GM12872 (cell line): ENCODE data around the gene TMEM207.

ENCODE experiments used
- TF ChIP-seq, protein P1 (sequence below): IDR thresholded peaks from 3 replicates; pipeline ENCODE4 v1.5.1; 2011; ENCODE audit warnings: low read depth, mild to moderate bottlenecking, low read length, moderate library complexity; ENCODE audit not compliant: insufficient read depth

The TMEM207 gene

DNA sequence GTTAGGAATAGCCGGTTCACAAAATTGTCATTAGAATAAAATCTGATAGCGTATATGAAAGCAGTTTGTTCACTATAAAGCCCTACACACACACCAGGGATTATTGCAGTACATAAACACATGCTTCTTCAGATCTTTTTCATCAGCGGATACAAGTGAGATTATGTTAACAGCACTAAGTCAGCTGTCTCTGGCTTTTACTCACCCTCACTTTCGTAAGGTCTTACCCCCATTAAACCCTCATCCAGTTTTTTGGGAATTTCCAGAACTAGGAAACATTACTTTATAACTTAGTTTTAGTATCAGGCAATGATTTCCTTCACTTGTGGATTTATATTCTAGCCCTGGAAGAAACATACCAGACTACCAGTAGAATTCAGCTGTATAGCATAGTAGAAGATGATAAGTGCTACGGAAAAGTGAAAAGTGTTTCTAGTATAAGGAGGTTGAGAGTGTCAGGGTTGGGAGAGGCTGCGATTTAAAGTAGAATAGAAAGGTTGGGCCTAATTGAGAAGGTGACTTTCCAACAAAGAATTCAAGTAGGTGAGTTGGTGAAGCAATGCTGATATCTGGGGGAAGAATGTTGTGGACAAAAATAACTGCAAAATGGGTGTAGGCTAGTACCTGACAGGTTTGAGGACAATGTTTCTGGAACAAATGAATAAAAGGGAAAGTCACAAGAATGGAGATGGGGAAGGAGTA lies 22.7 kb downstream of the TMEM207 start:
- TF ChIP-seq, protein P1, sequence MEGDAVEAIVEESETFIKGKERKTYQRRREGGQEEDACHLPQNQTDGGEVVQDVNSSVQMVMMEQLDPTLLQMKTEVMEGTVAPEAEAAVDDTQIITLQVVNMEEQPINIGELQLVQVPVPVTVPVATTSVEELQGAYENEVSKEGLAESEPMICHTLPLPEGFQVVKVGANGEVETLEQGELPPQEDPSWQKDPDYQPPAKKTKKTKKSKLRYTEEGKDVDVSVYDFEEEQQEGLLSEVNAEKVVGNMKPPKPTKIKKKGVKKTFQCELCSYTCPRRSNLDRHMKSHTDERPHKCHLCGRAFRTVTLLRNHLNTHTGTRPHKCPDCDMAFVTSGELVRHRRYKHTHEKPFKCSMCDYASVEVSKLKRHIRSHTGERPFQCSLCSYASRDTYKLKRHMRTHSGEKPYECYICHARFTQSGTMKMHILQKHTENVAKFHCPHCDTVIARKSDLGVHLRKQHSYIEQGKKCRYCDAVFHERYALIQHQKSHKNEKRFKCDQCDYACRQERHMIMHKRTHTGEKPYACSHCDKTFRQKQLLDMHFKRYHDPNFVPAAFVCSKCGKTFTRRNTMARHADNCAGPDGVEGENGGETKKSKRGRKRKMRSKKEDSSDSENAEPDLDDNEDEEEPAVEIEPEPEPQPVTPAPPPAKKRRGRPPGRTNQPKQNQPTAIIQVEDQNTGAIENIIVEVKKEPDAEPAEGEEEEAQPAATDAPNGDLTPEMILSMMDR = no peak

DNA sequence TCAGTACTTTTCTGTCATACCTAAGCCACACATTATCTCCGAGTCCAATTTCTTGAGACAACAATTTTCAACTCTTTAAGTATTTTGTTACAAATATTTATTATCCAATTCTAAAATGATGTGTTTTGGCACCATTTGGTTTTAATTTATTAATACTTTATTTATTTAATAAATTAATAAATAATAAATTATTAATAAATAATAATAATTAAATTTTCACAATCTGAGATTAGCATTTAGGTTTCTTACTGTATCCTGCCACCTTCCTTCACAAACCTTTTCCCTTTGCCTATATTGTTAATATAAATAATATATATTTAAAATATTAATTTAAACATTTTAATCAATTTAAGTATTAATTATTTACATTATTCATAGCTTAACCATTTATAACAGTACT lies 23.9 kb downstream of the TMEM207 start:
- TF ChIP-seq, protein P1 = no peak

DNA sequence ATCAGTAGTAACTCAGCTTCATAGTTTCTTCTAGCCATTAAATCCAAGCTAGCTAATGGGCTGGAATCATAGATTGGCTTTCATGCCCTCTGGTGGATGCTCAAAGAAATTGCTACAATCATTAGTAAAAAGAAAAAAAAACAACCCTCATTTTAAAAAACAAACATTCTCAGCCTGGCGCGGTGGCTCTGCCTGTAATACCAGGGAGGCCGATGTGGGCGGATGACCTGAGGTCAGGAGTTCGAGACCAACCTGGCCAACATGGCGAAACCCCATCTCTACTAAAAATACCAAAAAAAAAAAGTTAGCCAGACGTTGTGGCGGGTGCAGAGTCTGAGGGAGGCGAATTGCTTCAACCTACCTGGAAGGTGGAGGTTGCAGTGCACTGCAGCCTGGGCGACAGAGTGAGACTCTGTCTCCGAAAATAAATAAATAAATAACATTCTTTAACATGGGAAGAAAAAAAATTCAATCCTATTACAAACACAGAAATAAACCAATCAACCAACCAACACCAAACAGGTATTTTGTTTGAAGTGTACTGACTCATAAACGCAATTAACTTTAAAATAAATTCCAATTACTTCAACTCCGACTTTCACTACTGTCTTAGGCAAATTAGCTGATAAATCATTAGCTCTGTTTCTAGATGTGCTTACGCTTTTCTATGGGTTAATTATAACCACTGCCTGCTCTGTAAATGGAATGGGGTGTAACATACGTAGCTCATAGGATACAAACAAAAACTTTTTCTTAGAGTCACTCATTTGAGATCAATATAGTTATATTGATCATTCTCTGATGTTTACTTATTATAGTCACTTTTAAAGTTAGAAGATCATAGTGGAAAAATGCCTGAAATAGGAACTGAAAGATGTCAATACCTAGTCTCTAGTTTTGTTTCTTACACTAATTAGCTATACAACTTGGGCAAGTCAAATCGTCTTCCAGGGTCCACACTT lies 24.9 kb downstream of the TMEM207 start:
- TF ChIP-seq, protein P1 = peak; percentile 55

DNA sequence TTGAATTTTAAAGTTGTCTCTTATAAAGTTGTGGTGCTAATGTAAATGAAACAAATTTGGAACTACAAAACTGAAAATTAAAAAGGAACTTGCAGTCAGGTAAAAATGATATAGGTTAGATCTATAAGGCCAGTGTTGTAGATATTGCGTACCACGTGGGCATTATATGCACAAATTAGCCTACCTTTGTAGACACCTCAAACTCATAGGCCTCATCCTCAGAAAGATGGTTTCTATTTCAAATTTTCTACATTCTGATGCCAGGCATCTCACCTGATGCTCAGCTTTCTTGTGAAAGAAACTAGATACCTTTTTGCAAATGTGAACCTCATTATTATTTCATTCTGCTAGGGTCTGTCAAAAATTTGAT lies 25.6 kb downstream of the TMEM207 start:
- TF ChIP-seq, protein P1 = no peak

DNA sequence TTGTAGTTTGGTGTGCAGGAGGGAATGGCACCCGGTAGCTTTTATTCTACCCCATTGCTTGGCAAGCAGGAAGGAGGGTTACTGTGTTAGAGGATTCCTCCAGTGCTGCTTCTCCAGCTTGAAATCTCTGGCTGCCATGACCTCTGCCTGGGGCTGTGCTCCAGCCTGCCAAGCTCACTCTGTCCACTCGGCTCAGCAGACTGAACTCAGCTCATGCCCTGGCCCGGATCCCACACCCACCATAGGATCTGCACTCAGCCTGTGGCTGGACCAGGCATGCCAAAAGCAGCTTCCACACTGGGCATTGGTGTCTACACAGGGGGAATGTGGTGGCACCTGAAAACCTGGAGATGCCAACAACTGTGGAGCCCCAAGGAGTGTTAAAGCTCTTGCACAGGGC lies 35.4 kb downstream of the TMEM207 start:
- TF ChIP-seq, protein P1 = no peak

DNA sequence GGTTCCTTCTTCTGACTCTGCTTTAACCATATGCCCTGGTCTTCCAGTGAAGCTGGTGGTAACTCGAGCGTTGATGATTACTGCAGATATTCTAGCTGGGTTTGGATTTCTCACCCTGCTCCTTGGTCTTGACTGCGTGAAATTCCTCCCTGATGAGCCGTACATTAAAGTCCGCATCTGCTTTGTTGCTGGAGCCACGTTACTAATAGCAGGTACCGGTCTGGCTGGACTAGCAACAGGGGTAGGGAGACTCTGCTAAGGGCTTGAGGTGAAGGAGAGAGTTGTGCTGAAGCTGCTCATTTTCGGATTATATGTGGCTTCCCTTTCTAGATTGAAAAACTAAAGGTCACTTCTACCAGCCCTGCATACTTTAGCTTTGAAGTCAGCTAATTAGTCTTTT lies 45.0 kb downstream of the TMEM207 start:
- TF ChIP-seq, protein P1 = no peak

DNA sequence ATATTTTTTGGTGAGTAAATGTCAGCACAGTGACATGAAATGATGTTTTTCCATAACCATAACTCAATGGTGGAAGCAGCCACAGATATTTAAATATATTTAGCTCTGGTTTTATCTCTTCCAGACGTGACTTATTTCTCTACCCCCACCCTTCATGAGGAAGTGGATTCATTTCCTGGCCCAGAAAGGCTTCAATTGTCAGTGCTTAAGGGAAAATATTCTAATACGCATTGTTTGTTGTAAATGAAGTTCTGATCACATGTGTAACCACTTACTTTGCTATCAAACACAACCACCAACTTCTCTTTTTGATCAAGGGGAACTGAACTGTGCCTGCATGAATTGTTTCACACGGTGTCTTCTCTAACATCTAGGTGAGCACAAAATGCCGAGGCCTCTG lies 47.7 kb downstream of the TMEM207 start:
- TF ChIP-seq, protein P1 = no peak
